MCF 10A (cell line): ENCODE data around the gene MYL5. TPM values are rescaled to one million over a fixed set of nuclear protein-coding genes. Genes with fewer than 3 reads are reported as not detected.

ENCODE experiments used
- BruUV-seq: library from RNA; stranded (reverse); fragments of 400-500 nt; replicated peaks from 2 replicates; lab custom pipeline; 2021; lab: Mats Ljungman, UMichigan
- CTCF ChIA-PET: fragments of 300-600 bp; sonication (Branson Sonifier 250); formaldehyde crosslinking; extraction: SDS; loops from one replicate; lab custom pipeline; 2021; ENCODE audit warnings: antibody characterized with exemption, inconsistent platforms; lab: Yijun Ruan, JAX
- POLR2A ChIA-PET: fragments of 300-600, 350-650 bp; sonication (Branson Sonifier 250); formaldehyde crosslinking; extraction: SDS; loops from one replicate; lab custom pipeline; 2020; ENCODE audit warnings: antibody characterized with exemption, inconsistent platforms; lab: Yijun Ruan, JAX
- DNase-seq: peaks from one replicate; pipeline ENCODE4 v3.0.0-alpha.2; 2018; ENCODE audit not compliant: unreplicated experiment
- H3K27ac Mint-ChIP-seq: one replicate; pipeline ENCODE4 v1.8.0; 2022; ENCODE audit warnings: mild to moderate bottlenecking, low read depth, mixed read lengths; ENCODE audit not compliant: unreplicated experiment
- H3K27me3 Mint-ChIP-seq: one replicate; pipeline ENCODE4 v1.8.0; 2022; ENCODE audit warnings: mixed read lengths; ENCODE audit not compliant: insufficient read depth, unreplicated experiment
- H3K36me3 Mint-ChIP-seq: one replicate; pipeline ENCODE4 v1.8.0; 2022; ENCODE audit warnings: mild to moderate bottlenecking, moderate library complexity, mixed read lengths; ENCODE audit not compliant: insufficient read depth, unreplicated experiment
- H3K4me1 Mint-ChIP-seq: one replicate; pipeline ENCODE4 v1.8.0; 2022; ENCODE audit warnings: mixed read lengths; ENCODE audit not compliant: insufficient read depth, unreplicated experiment
- H3K4me3 Mint-ChIP-seq: one replicate; pipeline ENCODE4 v1.8.0; 2022; ENCODE audit warnings: mild to moderate bottlenecking, moderate library complexity, mixed read lengths; ENCODE audit not compliant: unreplicated experiment
- H3K9me3 Mint-ChIP-seq: one replicate; pipeline ENCODE4 v1.8.0; 2022; ENCODE audit warnings: mixed read lengths; ENCODE audit not compliant: unreplicated experiment
- intact Hi-C: fragments of 100-400 bp; cut with micrococcal nuclease; formaldehyde crosslinking; loops from 2 replicates; pipeline ENCODE4 v1.14.1; 2022
- total RNA-seq: library from RNA; stranded (reverse); gene quantifications from 2 replicates; pipeline ENCODE4 v1.2.3, GENCODE V29; 2022
- TF ChIP-seq, protein P1 (sequence below): fragments of 200-600 bp; IDR thresholded peaks from one replicate; pipeline ENCODE4 v1.8.0; 2022; ENCODE audit warnings: antibody characterized with exemption, mild to moderate bottlenecking; ENCODE audit not compliant: unreplicated experiment

MYL5 gene
- total RNA-seq, 1 experiment from 2014 or later: 32.9 TPM

DNA sequence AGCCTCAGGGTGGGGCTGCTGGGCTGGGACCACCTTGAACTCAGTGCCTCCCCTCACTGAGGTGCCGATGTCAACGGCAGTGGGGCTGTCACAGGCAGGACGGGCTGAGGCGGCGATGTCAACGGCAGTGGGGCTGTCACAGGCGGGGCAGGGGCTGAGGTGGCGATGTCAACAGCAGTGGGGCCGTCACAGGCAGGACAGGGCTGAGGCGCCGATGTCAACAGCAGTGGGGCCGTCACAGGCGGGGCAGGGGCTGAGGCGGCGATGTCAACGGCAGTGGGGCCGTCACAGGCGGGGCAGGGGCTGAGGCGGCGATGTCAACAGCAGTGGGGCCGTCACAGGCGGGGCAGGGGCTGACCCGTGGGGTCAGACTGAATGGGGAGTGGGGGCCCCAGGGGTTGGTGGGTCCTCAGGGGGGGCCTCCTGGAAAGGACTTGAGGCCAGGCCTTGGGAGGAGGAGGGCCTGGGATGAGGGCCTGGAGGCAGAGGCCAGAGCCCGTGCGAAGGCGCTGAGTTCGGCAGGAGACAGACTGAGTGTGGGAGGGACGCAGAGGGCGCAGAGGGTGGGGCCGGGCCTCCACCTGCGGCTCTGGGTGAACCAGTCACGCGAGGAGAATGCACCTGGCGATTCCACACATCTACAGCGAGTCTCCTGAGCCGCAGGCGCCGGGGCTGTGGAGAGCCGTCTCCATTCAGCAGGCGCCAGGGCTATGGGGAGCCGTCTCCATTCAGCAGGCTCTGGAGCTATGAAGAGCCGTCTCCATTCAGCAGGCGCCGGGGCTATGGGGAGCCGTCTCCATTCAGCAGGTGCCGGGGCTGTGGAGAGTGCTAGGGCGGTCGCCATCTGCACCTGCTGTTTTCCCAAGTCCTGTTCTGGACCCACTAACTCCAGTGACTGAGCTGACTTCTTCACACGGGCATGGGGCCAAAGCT is 23.1 kb upstream of the MYL5 start:
- CTCF ChIA-PET: interaction anchor here (0.5 kb wide), 1 partner anchor 52 kb away, joined by 3 read pairs; no protein-coding TSS in a partner anchor
- no TSS peak for BruUV-seq
- Mint-ChIP-seq H3K4me1 (peaks cover 4% of the 10 kb centered on the region), H3K27me3 (peaks cover 10% of the 10 kb centered on the region), H3K4me3 (no peak overlapping the region), H3K9me3 (no peaks in the 10 kb centered on the region), H3K36me3 (peaks cover 5% of the 10 kb centered on the region), H3K27ac (no peak overlapping the region)
- POLR2A ChIA-PET: no interaction called here
- TF ChIP-seq, protein P1, sequence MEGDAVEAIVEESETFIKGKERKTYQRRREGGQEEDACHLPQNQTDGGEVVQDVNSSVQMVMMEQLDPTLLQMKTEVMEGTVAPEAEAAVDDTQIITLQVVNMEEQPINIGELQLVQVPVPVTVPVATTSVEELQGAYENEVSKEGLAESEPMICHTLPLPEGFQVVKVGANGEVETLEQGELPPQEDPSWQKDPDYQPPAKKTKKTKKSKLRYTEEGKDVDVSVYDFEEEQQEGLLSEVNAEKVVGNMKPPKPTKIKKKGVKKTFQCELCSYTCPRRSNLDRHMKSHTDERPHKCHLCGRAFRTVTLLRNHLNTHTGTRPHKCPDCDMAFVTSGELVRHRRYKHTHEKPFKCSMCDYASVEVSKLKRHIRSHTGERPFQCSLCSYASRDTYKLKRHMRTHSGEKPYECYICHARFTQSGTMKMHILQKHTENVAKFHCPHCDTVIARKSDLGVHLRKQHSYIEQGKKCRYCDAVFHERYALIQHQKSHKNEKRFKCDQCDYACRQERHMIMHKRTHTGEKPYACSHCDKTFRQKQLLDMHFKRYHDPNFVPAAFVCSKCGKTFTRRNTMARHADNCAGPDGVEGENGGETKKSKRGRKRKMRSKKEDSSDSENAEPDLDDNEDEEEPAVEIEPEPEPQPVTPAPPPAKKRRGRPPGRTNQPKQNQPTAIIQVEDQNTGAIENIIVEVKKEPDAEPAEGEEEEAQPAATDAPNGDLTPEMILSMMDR: no peak
- intact Hi-C loops: no loop called here
- no peak for DNase-seq

DNA sequence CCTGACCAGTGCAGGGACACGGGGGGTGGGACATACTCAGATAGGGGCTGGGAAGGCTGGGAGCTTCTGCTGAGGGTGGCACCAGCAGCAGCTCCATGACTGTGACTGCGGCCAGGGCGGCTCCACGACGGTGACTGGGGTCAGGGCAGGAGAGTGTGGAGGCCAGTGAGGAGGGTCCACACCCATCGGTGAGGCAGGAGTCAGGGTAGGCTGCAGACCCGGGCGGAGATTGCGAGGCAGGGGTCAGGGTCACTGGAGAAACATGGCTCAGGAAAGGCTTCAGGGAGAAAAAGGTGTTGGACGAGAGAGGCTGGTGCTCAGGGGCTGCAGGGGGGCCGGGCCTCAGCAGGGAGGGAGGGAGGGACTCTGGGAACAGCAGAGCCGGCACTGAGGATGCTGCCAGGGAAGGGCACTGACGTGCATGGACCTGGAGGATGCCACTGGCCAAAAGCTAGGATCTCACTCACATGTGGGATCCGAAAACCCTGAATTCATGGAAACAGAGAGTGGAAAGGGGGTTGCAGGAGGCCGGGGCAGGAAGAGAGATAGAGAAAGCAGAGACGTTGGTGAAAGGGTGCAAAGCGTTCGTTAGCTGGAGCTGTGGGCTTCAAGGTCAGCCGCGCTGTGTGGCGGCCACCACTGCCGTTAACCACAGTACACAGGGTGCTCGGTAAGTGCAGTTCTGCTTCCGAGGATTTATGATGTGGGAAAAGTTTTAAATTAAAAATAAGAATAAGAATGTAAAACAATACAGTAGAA is 22.3 kb upstream of the MYL5 start:
- no peak for DNase-seq
- no TSS peak for BruUV-seq
- TF ChIP-seq, protein P1: no peak
- ChIA-PET POLR2A (no interaction called here), CTCF (interaction anchor here (0.5 to 1.2 kb wide), 2 partner anchors 50 to 53 kb away, joined by 3 to 5 read pairs; no protein-coding TSS in a partner anchor)
- H3K27ac Mint-ChIP-seq: no peak overlapping the region
- H3K36me3 Mint-ChIP-seq: peaks cover 5% of the 10 kb centered on the region
- no peaks in the 10 kb centered on the region for H3K9me3 Mint-ChIP-seq
- H3K4me1 Mint-ChIP-seq: no peaks in the 10 kb centered on the region
- H3K27me3 Mint-ChIP-seq: peaks cover 1% of the 10 kb centered on the region
- no peak overlapping the region for H3K4me3 Mint-ChIP-seq
- intact Hi-C loops: no loop called here

- H3K27ac Mint-ChIP-seq: no peak overlapping the region
- POLR2A ChIA-PET: no interaction called here
- DNase-seq: no peak
- no TSS peak for BruUV-seq
- intact Hi-C loops: no loop called here
- H3K27me3 Mint-ChIP-seq: no peaks in the 10 kb centered on the region
- TF ChIP-seq, protein P1: no peak
- H3K9me3 Mint-ChIP-seq: no peaks in the 10 kb centered on the region
- CTCF ChIA-PET: interaction anchor here (0.6 to 1.2 kb wide), 2 partner anchors 30 to 51 kb away, joined by 3 to 5 read pairs; no protein-coding TSS in a partner anchor
- H3K36me3 Mint-ChIP-seq: peaks cover 5% of the 10 kb centered on the region
- H3K4me3 Mint-ChIP-seq: no peak overlapping the region
- H3K4me1 Mint-ChIP-seq: no peaks in the 10 kb centered on the region
Observed at GRCh38 chr4:653080-653821, 21.1 kb upstream of the MYL5 start.
